Measurements from ENCODE around the gene ANO9. TPM values are rescaled to one million over a fixed set of nuclear protein-coding genes. Genes with fewer than 3 reads are reported as not detected.
"Not testable (repeated sequence)": the region's sequence is repeated elsewhere in the genome, so short reads cannot be mapped to it uniquely, and the experiment has no call there.

The ANO9 gene
- total RNA-seq, 1 experiment from 2014 or later, result 0.17 TPM

GRCh38 chr11:403761-404431 lies 37.9 kb downstream of the ANO9 start:
- DNase-seq (ENCODE audit: low read depth), result no peak

GRCh38 chr11:403021-403760 lies 38.6 kb downstream of the ANO9 start:
- DNase-seq (ENCODE audit: low read depth), result no peak

- not testable (repeated sequence) for DNase-seq (ENCODE audit: low read depth)
These were observed 40.6 kb downstream of the ANO9 start for GRCh38 chr11:401196-401595.

- DNase-seq (ENCODE audit: low read depth), result no peak
These were observed 41.5 kb downstream of the ANO9 start for GRCh38 chr11:400241-400689.

- no peak for DNase-seq (ENCODE audit: low read depth)
These were observed 42.0 kb downstream of the ANO9 start for GRCh38 chr11:399731-400211.

GRCh38 chr11:398826-399225 lies 43.0 kb downstream of the ANO9 start:
- no peak for DNase-seq (ENCODE audit: low read depth)

GRCh38 chr11:396948-397548 lies 44.8 kb downstream of the ANO9 start:
- DNase-seq (ENCODE audit: low read depth), result peak; percentile 87

- peak; percentile 70 for DNase-seq (ENCODE audit: low read depth)
These were observed 45.3 kb downstream of the ANO9 start for GRCh38 chr11:396511-396947.

- DNase-seq (ENCODE audit: low read depth), result no peak
These were observed 45.9 kb downstream of the ANO9 start for GRCh38 chr11:395866-396265.

GRCh38 chr11:394858-395655 lies 46.8 kb downstream of the ANO9 start:
- no peak for DNase-seq (ENCODE audit: low read depth)

GRCh38 chr11:394034-394857 lies 47.6 kb downstream of the ANO9 start, which contains the start of gene PKP3:
PKP3 (plus strand) TSS chr11:394209; CDS start chr11:394293, 84 bp downstream.
- peak; percentile 84 for DNase-seq (ENCODE audit: low read depth)

- peak; percentile 93 for DNase-seq (ENCODE audit: low read depth)
These were observed 48.4 kb downstream of the ANO9 start for GRCh38 chr11:393219-394033.

- no peak for DNase-seq (ENCODE audit: low read depth)
These were observed 49.6 kb downstream of the ANO9 start for GRCh38 chr11:392102-392777.

GRCh38 chr11:391117-392017 lies 50.4 kb downstream of the ANO9 start:
- no peak for DNase-seq (ENCODE audit: low read depth)

- DNase-seq (ENCODE audit: low read depth), result no peak
These were observed 51.6 kb downstream of the ANO9 start for GRCh38 chr11:390175-390574.

GRCh38 chr11:389369-389768 lies 52.4 kb downstream of the ANO9 start:
- DNase-seq (ENCODE audit: low read depth), result not testable (repeated sequence)

- DNase-seq (ENCODE audit: low read depth), result no peak
These were observed 54.5 kb downstream of the ANO9 start for GRCh38 chr11:387193-387793.

- DNase-seq (ENCODE audit: low read depth), result no peak
These were observed 55.3 kb downstream of the ANO9 start for GRCh38 chr11:386483-386882.

All from Daoy (cell line).